Lower leg skin (tissue), 4 donors: ENCODE results near the gene GPR39. TPM values are rescaled to one million over a fixed set of nuclear protein-coding genes. Genes with fewer than 3 reads are reported as not detected.

Experiments used
- DNase-seq, 2 donors: peaks; one replicate each; pipeline ENCODE4 v3.0.0-alpha.2; 2019; ENCODE audit warnings: low spot score in 2 of 2
- H3K4me3 ChIP-seq: fragments of 200-600 bp; sonication (generic); 2 replicates; pipeline ENCODE4 v1.5.1; 2017; ENCODE audit warnings: mild to moderate bottlenecking, low read depth; ENCODE audit not compliant: poor library complexity, severe bottlenecking
- CTCF ChIP-seq, 3 donors: fragments of 450-650 bp; IDR thresholded peaks; one replicate each; pipeline ENCODE4 v1.5.1; 2016; ENCODE audit warnings: antibody characterized with exemption in 3 of 3, mild to moderate bottlenecking in 3 of 3, moderate library complexity in 2 of 3
- POLR2A ChIP-seq, 2 donors: fragments of 450-650 bp; IDR thresholded peaks; one replicate each; pipeline ENCODE4 v1.6.1; 2016 to 2017; ENCODE audit warnings: antibody characterized with exemption in 2 of 2, mild to moderate bottlenecking in 1 of 2, moderate library complexity in 1 of 2
- WGBS, 2 donors: methylation state at CpG; one replicate each; pipeline ENCODE4 v1.1.5; 2018; 5-methylcytosine and 5-hydroxymethylcytosine counted together
- intact Hi-C: fragments of 100-400 bp; cut with DNase I; formaldehyde crosslinking; loops from one replicate; pipeline ENCODE4 v1.15.0; 2023; ENCODE audit warnings: low total_unique reads
- total RNA-seq, 4 donors: library from RNA; depleted of rRNA; stranded (reverse); fragments of >200 nt; gene quantifications; one replicate each; pipeline ENCODE4 v1.1.0, GENCODE V29; 2016

Gene GPR39
- total RNA-seq, 4 donors from 2014 or later = 0.30 to 2.8 (median 2.0) TPM

GRCh38 chr2:132400901-132401240, 15.7 kb upstream of the GPR39 start:
- WGBS, 2 donors = 68 to 71% methylated on average over 2 of the region's 2 CpGs
- H3K4me3 ChIP-seq = no peak overlapping the region
- TF ChIP-seq CTCF (IDR thresholded peaks at IDR 0.05) = no peak
- TF ChIP-seq POLR2A (IDR thresholded peaks at IDR 0.05) = no peak
- DNase-seq = no peak
- intact Hi-C loops = no loop called here

DNA sequence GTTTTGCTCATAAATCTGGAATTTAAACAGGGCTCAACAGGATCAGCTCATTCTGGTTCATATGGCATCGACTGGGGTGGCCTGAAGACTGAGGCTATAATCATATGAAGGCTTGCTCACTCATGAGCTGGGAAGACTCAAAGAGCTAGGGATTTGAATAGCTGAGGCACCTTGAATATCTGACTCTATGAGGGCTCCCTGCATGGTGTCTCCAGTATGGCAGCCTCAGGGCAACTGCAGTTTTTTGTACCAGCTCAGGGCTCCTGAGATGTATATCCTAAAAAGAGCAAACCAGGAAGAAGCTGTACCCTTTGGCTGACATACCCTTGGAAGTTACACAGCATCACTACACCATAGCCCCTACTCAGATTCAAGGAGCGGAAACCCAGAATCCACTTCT, 15.3 kb upstream of the GPR39 start:
- WGBS, 2 donors = 61 to 70% methylated on average over 2 of the region's 2 CpGs
- no peak for DNase-seq

GRCh38 chr2:132403146-132403545, 13.5 kb upstream of the GPR39 start:
- intact Hi-C loops = no loop called here
- TF ChIP-seq POLR2A (IDR thresholded peaks at IDR 0.05) = no peak
- TF ChIP-seq CTCF (IDR thresholded peaks at IDR 0.05) = no peak
- DNase-seq = no peak
- 39 to 60% methylated on average over 4 of the region's 4 CpGs for WGBS, 2 donors
- no peak overlapping the region for H3K4me3 ChIP-seq

More for the DNA sequence above, 15.3 kb upstream of the GPR39 start:
- intact Hi-C loops = no loop called here
- no peak overlapping the region for H3K4me3 ChIP-seq
- TF ChIP-seq POLR2A (IDR thresholded peaks at IDR 0.05) = no peak
- no peak for TF ChIP-seq CTCF (IDR thresholded peaks at IDR 0.05)

GRCh38 chr2:132404056-132404455, 12.5 kb upstream of the GPR39 start:
- 64 to 76% methylated on average over 8 of the region's 8 CpGs for WGBS, 2 donors
- no peak for DNase-seq
- TF ChIP-seq POLR2A (IDR thresholded peaks at IDR 0.05) (no peak), CTCF (IDR thresholded peaks at IDR 0.05) (no peak)
- H3K4me3 ChIP-seq = no peak overlapping the region
- intact Hi-C loops = no loop called here

DNA sequence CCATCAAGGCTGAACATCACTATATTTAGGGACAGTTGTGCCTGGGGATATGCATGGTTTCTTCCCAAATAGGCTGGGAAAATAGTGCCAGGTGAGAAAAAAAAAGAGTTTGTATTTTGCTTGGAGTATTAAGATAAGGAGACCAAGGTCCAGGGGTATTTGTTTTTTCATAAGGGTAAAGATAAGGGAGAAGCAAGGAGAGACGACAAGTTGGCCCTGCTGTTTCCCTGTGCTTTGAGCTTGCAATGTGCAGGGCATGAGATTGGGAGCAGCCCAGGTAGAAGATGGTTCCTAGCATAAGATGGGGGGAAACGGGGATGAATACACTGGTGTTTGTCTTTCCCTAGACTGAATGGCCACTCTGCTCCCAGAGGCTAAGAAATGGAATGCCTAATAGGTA, 8.8 kb upstream of the GPR39 start:
- no peak for DNase-seq
- no peak for TF ChIP-seq CTCF (IDR thresholded peaks at IDR 0.05)
- no peak for TF ChIP-seq POLR2A (IDR thresholded peaks at IDR 0.05)
- intact Hi-C loops = no loop called here
- H3K4me3 ChIP-seq = no peak overlapping the region
- WGBS, 2 donors = 74 to 79% methylated on average over 2 of the region's 2 CpGs

GRCh38 chr2:132412021-132412420, 4.6 kb upstream of the GPR39 start:
- intact Hi-C loops = no loop called here
- DNase-seq = no peak
- TF ChIP-seq CTCF (IDR thresholded peaks at IDR 0.05) (no peak), POLR2A (IDR thresholded peaks at IDR 0.05) (no peak)
- H3K4me3 ChIP-seq = no peak overlapping the region
- 80 to 83% methylated on average over 1 of the region's 1 CpG for WGBS, 2 donors
